B cell (primary cell): Measurements from ENCODE around the gene TMEM131L. TPM values are rescaled to one million over a fixed set of nuclear protein-coding genes. Genes with fewer than 3 reads are reported as not detected.
"Not testable (repeated sequence)": the region's sequence is repeated elsewhere in the genome, so short reads cannot be mapped to it uniquely, and the experiment has no call there.

ENCODE experiments used
- ATAC-seq: fragments of 200-7000 bp; cut with Tn5 transposase; one replicate; pipeline ENCODE4 v1.10.0; 2021; ENCODE audit warnings: low read depth, mild to moderate bottlenecking, moderate number of reproducible peaks, moderate library complexity
- CTCF ChIA-PET: fragments of 350-600 bp; sonication (Branson Sonifier 250); formaldehyde crosslinking; loops from one replicate; lab custom pipeline; 2021; ENCODE audit warnings: antibody characterized with exemption, inconsistent platforms; lab: Charles Lee
- POLR2A ChIA-PET: fragments of 350-600 bp; sonication (Branson Sonifier 250); formaldehyde crosslinking; loops from one replicate; lab custom pipeline; 2021; ENCODE audit warnings: antibody characterized with exemption; lab: Charles Lee
- DNase-seq: peaks from one replicate; pipeline ENCODE4 v3.0.0; 2013
- H2AFZ ChIP-seq: 2 replicates; pipeline ENCODE4 v1.6.1; 2012; ENCODE audit warnings: mild to moderate bottlenecking, low read depth, low read length; ENCODE audit not compliant: insufficient read depth, poor library complexity, severe bottlenecking
- H3K27ac ChIP-seq, 2 donors: 1 replicate in 1 of 2; 2 replicates in 1 of 2; pipeline ENCODE4 v1.5.1; 2012 to 2013; ENCODE audit warnings: low read length in 2 of 2, mild to moderate bottlenecking in 2 of 2, moderate library complexity in 1 of 2
- H3K27me3 ChIP-seq, 4 experiments: fragments of 200-600 bp in 1 of 4; sonication (generic) in 1 of 4; replicated peaks in 1 of 4; 1 replicate in 2 of 4; 2 replicates in 2 of 4; pipeline versions ENCODE4 v1.6.1 to v1.7.0; 2013 to 2016; ENCODE audit warnings: low read length in 3 of 4, mild to moderate bottlenecking in 2 of 4, mixed read lengths in 1 of 4, moderate library complexity in 1 of 4; ENCODE audit not compliant: insufficient read depth in 4 of 4, control insufficient read depth in 3 of 4; ENCODE audit errors: control extremely low read depth in 1 of 4
- H3K36me3 ChIP-seq, 2 experiments: replicated peaks in 1 of 2; 1 replicate in 1 of 2; 2 replicates in 1 of 2; pipeline versions ENCODE4 v1.6.1 to v1.7.1; 2013; ENCODE audit warnings: low read length in 1 of 2; ENCODE audit not compliant: insufficient read depth in 2 of 2, control insufficient read depth in 1 of 2; ENCODE audit errors: control extremely low read depth in 1 of 2, extremely low read depth in 1 of 2
- H3K4me1 ChIP-seq, 2 donors: fragments of 200-600 bp in 1 of 2; sonication (generic) in 1 of 2; 1 replicate in 1 of 2; 2 replicates in 1 of 2; pipeline versions ENCODE4 v1.5.1 to v1.6.1; 2013 to 2017; ENCODE audit warnings: low read length in 2 of 2; ENCODE audit not compliant: control insufficient read depth in 2 of 2, insufficient read depth in 2 of 2
- H3K4me2 ChIP-seq: replicated peaks from 2 replicates; pipeline ENCODE3; 2012; ENCODE audit warnings: mild to moderate bottlenecking, low read depth, low read length; ENCODE audit not compliant: poor library complexity, severe bottlenecking
- H3K4me3 ChIP-seq, 5 experiments: fragments of 200-600 bp in 1 of 5; sonication (generic) in 1 of 5; 1 replicate in 3 of 5; 2 replicates in 2 of 5; pipeline versions ENCODE4 v1.5.1 to v1.7.0; 2011 to 2016; ENCODE audit warnings: low read length in 4 of 5, mild to moderate bottlenecking in 4 of 5, low read depth in 2 of 5, control low read depth in 1 of 5, moderate library complexity in 1 of 5; ENCODE audit not compliant: insufficient read depth in 1 of 5; ENCODE audit errors: control extremely low read depth in 1 of 5, extremely low read depth in 1 of 5
- H3K79me2 ChIP-seq: fragments of 200-600 bp; sonication (generic); one replicate; pipeline ENCODE4 v1.6.0; 2016; ENCODE audit warnings: low read length; ENCODE audit not compliant: control insufficient read depth, insufficient read depth
- H3K9ac ChIP-seq: fragments of 200-600 bp; sonication (generic); 2 replicates; pipeline ENCODE4 v1.6.1; 2017; ENCODE audit warnings: mild to moderate bottlenecking, low read length, moderate library complexity
- H3K9me3 ChIP-seq, 3 donors: one replicate each; pipeline versions ENCODE4 v1.6.1 to v1.7.1; 2013; ENCODE audit warnings: low read length in 2 of 3; ENCODE audit not compliant: control insufficient read depth in 2 of 3, insufficient read depth in 1 of 3; ENCODE audit errors: control extremely low read depth in 1 of 3
- H4K20me1 ChIP-seq: 2 replicates; pipeline ENCODE4 v1.6.0; 2012; ENCODE audit warnings: mild to moderate bottlenecking, low read length; ENCODE audit not compliant: insufficient read depth, control insufficient read depth, poor library complexity, severe bottlenecking
- H3K27ac Mint-ChIP-seq: one replicate; pipeline ENCODE4 v1.8.0; 2021; ENCODE audit warnings: mixed read lengths
- H3K27me3 Mint-ChIP-seq: one replicate; pipeline ENCODE4 v1.8.0; 2021; ENCODE audit warnings: mixed read lengths
- H3K4me1 Mint-ChIP-seq: one replicate; pipeline ENCODE4 v1.8.0; 2021; ENCODE audit warnings: mixed read lengths
- H3K4me3 Mint-ChIP-seq: one replicate; pipeline ENCODE4 v1.8.0; 2021; ENCODE audit warnings: mixed read lengths
- H3K9me3 Mint-ChIP-seq: one replicate; pipeline ENCODE4 v1.8.0; 2022; ENCODE audit warnings: mixed read lengths; ENCODE audit not compliant: insufficient read depth
- EZH2 ChIP-seq: IDR thresholded peaks from 2 replicates; pipeline ENCODE4 v1.6.1; 2012; ENCODE audit warnings: borderline replicate concordance, low read depth, mild to moderate bottlenecking, moderate library complexity, low read length; ENCODE audit not compliant: insufficient read depth, poor library complexity, severe bottlenecking
- WGBS: methylation state at CpG from one replicate; pipeline ENCODE4 v1.1.5; 2013; ENCODE audit warnings: missing lambda C conversion rate; ENCODE audit not compliant: insufficient coverage; 5-methylcytosine and 5-hydroxymethylcytosine counted together
- intact Hi-C: fragments of 100-400 bp; cut with micrococcal nuclease; formaldehyde crosslinking; loops from one replicate; pipeline ENCODE4 v1.10.0; 2022
- polyA plus RNA-seq: library from polyadenylated mRNA; depleted of rRNA; stranded (reverse); fragments of >200 nt; gene quantifications from 2 replicates; pipeline ENCODE4 v1.2.3, GENCODE V29; 2012
- total RNA-seq, 2 donors: library from RNA; stranded (reverse); fragments of 120-200 nt in 1 of 2; gene quantifications; 1 replicate in 1 of 2; 2 replicates in 1 of 2; pipeline versions ENCODE4 v1.2.3 to v1.2.4, GENCODE V29; 2013 to 2022
- TF ChIP-seq, protein P1 (sequence below): fragments of 200-600 bp; IDR thresholded peaks from one replicate; pipeline ENCODE4 v1.8.0; 2022; ENCODE audit warnings: antibody characterized with exemption, mild to moderate bottlenecking

The TMEM131L gene
- total and polyA plus RNA-seq, 2 donors (not counting 1 experiment from before 2014, with no cell fraction given) = 56.4 to 120 TPM

DNA sequence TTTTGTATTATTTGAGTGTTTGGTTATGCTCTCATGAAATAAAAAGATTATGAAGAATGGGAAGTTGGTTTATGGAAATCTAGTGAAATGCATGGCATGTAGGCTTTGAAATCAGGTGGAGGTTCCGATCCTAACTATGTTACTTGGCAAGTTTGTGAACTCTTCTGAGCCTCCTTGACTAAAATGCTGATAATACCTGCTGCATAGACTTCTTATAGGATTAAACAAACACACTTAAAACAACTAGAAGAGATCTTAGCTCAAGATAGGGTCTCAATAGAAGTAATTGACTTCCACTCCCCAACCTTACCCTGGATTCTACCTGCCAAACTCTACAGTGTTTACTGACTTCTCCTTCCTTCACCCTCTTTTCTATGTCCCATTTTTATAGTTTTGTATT lies 195.7 kb downstream of the TMEM131L start:
- Histone ChIP-seq H3K9me3 (no peaks in the 10 kb centered on the region), H3K4me2 (no peak overlapping the region), H3K27ac (no peak overlapping the region), H2AFZ (no peak overlapping the region), H3K36me3 (no peaks in the 10 kb centered on the region), H3K4me1 (no peaks in the 10 kb centered on the region), H3K27me3 (no peaks in the 10 kb centered on the region), H3K9ac (no peak overlapping the region), H3K79me2 (no peaks in the 10 kb centered on the region), H4K20me1 (no peaks in the 10 kb centered on the region), H3K4me3 (no peak overlapping the region)
- Mint-ChIP-seq H3K4me3 (no peak overlapping the region), H3K4me1 (no peaks in the 10 kb centered on the region), H3K27ac (no peak overlapping the region), H3K27me3 (peaks cover 16% of the 10 kb centered on the region), H3K9me3 (peaks cover 8% of the 10 kb centered on the region)
- DNase-seq = no peak
- ChIA-PET CTCF (no interaction called here), POLR2A (no interaction called here)
- intact Hi-C loops = no loop called here
- no CpG with 5 or more reads among the region's 1 CpG for WGBS
- no peak for TF ChIP-seq EZH2
- TF ChIP-seq, protein P1, sequence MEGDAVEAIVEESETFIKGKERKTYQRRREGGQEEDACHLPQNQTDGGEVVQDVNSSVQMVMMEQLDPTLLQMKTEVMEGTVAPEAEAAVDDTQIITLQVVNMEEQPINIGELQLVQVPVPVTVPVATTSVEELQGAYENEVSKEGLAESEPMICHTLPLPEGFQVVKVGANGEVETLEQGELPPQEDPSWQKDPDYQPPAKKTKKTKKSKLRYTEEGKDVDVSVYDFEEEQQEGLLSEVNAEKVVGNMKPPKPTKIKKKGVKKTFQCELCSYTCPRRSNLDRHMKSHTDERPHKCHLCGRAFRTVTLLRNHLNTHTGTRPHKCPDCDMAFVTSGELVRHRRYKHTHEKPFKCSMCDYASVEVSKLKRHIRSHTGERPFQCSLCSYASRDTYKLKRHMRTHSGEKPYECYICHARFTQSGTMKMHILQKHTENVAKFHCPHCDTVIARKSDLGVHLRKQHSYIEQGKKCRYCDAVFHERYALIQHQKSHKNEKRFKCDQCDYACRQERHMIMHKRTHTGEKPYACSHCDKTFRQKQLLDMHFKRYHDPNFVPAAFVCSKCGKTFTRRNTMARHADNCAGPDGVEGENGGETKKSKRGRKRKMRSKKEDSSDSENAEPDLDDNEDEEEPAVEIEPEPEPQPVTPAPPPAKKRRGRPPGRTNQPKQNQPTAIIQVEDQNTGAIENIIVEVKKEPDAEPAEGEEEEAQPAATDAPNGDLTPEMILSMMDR = no peak
- no peak for ATAC-seq

DNA sequence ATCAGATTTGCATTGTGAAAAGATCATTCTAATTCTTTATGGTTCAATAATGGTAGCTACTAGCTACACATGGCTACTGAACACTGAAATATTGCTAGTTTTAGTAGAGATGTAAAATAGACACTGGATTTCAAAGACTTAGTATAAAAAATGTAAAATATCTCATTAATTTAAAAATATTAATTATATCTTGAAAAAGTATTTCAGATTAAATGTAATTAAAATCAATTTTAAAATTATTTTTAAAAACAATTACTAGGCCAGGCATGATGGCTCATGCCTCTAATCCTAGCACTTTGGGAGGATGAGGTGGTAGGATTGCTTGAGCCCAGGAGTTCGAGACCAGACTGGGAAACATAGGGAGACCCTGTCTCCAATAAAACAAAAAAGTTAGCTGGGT lies 197.5 kb downstream of the TMEM131L start:
- peaks cover 8% of the 10 kb centered on the region for H3K9me3 Mint-ChIP-seq
- 100% methylated on average over 1 of the region's 1 CpG for WGBS
- H3K27me3 Mint-ChIP-seq = peaks cover 19% of the 10 kb centered on the region
- intact Hi-C loops = no loop called here
- Histone ChIP-seq H3K36me3 (no peaks in the 10 kb centered on the region), H2AFZ (no peak overlapping the region), H3K9me3 (no peaks in the 10 kb centered on the region), H3K4me1 (no peaks in the 10 kb centered on the region), H3K9ac (no peak overlapping the region), H3K79me2 (no peaks in the 10 kb centered on the region), H4K20me1 (no peaks in the 10 kb centered on the region), H3K4me3 (no peak overlapping the region), H3K27me3 (no peaks in the 10 kb centered on the region), H3K4me2 (no peak overlapping the region), H3K27ac (no peak overlapping the region)
- H3K4me3 Mint-ChIP-seq = no peak overlapping the region
- ChIA-PET POLR2A (no interaction called here), CTCF (no interaction called here)
- ATAC-seq (no peak), DNase-seq (no peak)
- H3K4me1 Mint-ChIP-seq = no peaks in the 10 kb centered on the region
- no peak overlapping the region for H3K27ac Mint-ChIP-seq
- TF ChIP-seq, protein P1 = no peak
- no peak for TF ChIP-seq EZH2

DNA sequence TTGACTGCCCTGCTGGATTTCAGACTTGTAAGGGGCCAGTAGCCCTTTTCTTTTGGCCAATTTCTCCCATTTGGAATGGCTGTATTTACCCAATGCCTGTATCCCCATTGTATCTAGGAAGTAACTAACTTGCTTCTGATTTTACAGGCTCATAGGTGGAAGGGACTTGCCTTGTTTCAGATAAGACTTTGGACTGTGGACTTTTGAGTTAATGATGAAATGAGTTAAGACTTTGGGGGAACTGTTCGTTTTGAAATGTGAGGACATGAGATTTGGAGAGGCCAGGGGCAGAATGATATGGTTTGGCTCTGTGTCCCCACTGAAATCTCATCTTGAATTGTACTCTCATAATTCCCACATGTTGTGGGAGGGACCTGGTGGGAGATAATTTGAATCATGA lies 200.3 kb downstream of the TMEM131L start:
- H3K27ac Mint-ChIP-seq, H3K27ac ChIP-seq: not testable (repeated sequence)

More for the DNA sequence above, 200.3 kb downstream of the TMEM131L start:
- H3K27me3 Mint-ChIP-seq = peaks cover 25% of the 10 kb centered on the region
- intact Hi-C loops, DNase-seq, H3K27me3 ChIP-seq, H3K4me3 ChIP-seq, H3K4me3 Mint-ChIP-seq, H3K4me1 Mint-ChIP-seq, H3K79me2 ChIP-seq, H3K9ac ChIP-seq, H3K9me3 Mint-ChIP-seq, H3K9me3 ChIP-seq, H3K4me2 ChIP-seq, H4K20me1 ChIP-seq, CTCF ChIA-PET, H2AFZ ChIP-seq, ATAC-seq, H3K36me3 ChIP-seq, H3K4me1 ChIP-seq: not testable (repeated sequence)
- POLR2A ChIA-PET = interaction anchor here (0.5 kb wide), 1 partner anchor 565 kb away, joined by 3 read pairs; no protein-coding TSS in a partner anchor
- 100% methylated on average over 1 of the region's 1 CpG for WGBS
